T-helper 17 cell (primary cell): ENCODE measurements around the gene ECPAS. TPM values are rescaled to one million over a fixed set of nuclear protein-coding genes. Genes with fewer than 3 reads are reported as not detected.
A peak's percentile ranks its signal among the peaks of the same experiment; 100 is the strongest.
"Not testable (repeated sequence)": the region's sequence is repeated elsewhere in the genome, so short reads cannot be mapped to it uniquely, and the experiment has no call there.

ENCODE experiments used
- ATAC-seq: fragments of 150-1000 bp; cut with Tn5 transposase; 2 replicates; pipeline ENCODE4 v1.10.0; 2021; ENCODE audit warnings: mild to moderate bottlenecking, moderate library complexity
- DNase-seq, 3 donors: peaks; one replicate each; pipeline versions ENCODE4 v3.0.0 to v3.0.0-alpha.2; 2020 to 2021
- H3K9me3 ChIP-seq: one replicate; pipeline ENCODE4 v1.7.0; 2013; ENCODE audit warnings: low read length, mild to moderate bottlenecking; ENCODE audit not compliant: control insufficient read depth, poor library complexity, severe bottlenecking
- H3K27ac Mint-ChIP-seq: one replicate; pipeline ENCODE4 v1.8.0; 2022; ENCODE audit warnings: mild to moderate bottlenecking, moderate library complexity, mixed read lengths
- H3K27me3 Mint-ChIP-seq: one replicate; pipeline ENCODE4 v1.8.0; 2022; ENCODE audit warnings: mixed read lengths
- H3K36me3 Mint-ChIP-seq: one replicate; pipeline ENCODE4 v1.8.0; 2022; ENCODE audit warnings: low read depth, mixed read lengths
- H3K4me1 Mint-ChIP-seq: one replicate; pipeline ENCODE4 v1.8.0; 2022; ENCODE audit warnings: mild to moderate bottlenecking, mixed read lengths
- H3K4me3 Mint-ChIP-seq: one replicate; pipeline ENCODE4 v1.8.0; 2022; ENCODE audit warnings: mild to moderate bottlenecking, moderate library complexity, mixed read lengths
- total RNA-seq, 4 donors: library from RNA in 2 of 4; stranded (reverse) in 2 of 4; gene quantifications; one replicate each; pipeline ENCODE4 v1.2.3 and lab custom pipeline; 2022 to 2026

The ECPAS gene
- 10 to 100 TPM; 56.8 to 65.9 TPM for total RNA-seq
- total RNA-seq (lab: John Stamatoyannopoulos, UW): 148 to 288 reads per million in 2 donors

GRCh38 chr9:111483858-111484571 lies at the start of gene ECPAS:
TSS of gene ECPAS (minus strand) at chr9:111484383. CDS start at chr9:111472918, 11,465 bp downstream.
- no peaks in the 10 kb centered on the region for H3K9me3 ChIP-seq
- H3K27ac Mint-ChIP-seq: peak within 1 kb of the TSS; percentile 86
- H3K27me3 Mint-ChIP-seq: peaks cover 8% of the 10 kb centered on the region
- H3K4me1 Mint-ChIP-seq: peaks cover 22% of the 10 kb centered on the region
- ATAC-seq (peak; percentile 67), DNase-seq (peak; percentile 40 to 54 (median 53))
- H3K4me3 Mint-ChIP-seq: peak within 1 kb of the TSS; percentile 88
- no peaks in the 10 kb centered on the region for H3K36me3 Mint-ChIP-seq

GRCh38 chr9:111533099-111533790 lies 49.1 kb upstream of the ECPAS start:
- H3K4me1 Mint-ChIP-seq: no peaks in the 10 kb centered on the region
- peaks cover 10% of the 10 kb centered on the region for H3K9me3 ChIP-seq
- no peaks in the 10 kb centered on the region for H3K27me3 Mint-ChIP-seq
- DNase-seq: no peak
- no peak for ATAC-seq
- peaks cover 8% of the 10 kb centered on the region for H3K36me3 Mint-ChIP-seq
- H3K27ac Mint-ChIP-seq: no peak overlapping the region
- no peak overlapping the region for H3K4me3 Mint-ChIP-seq

GRCh38 chr9:111531716-111532115 lies 47.5 kb upstream of the ECPAS start:
- no peaks in the 10 kb centered on the region for H3K27me3 Mint-ChIP-seq
- ATAC-seq (no peak), DNase-seq (no peak)
- H3K27ac Mint-ChIP-seq: no peak overlapping the region
- H3K36me3 Mint-ChIP-seq: peaks cover 11% of the 10 kb centered on the region
- peaks cover 4% of the 10 kb centered on the region for H3K9me3 ChIP-seq
- H3K4me1 Mint-ChIP-seq: peaks cover 3% of the 10 kb centered on the region
- H3K4me3 Mint-ChIP-seq: no peak overlapping the region

GRCh38 chr9:111529787-111530186 lies 45.6 kb upstream of the ECPAS start:
- DNase-seq: no peak
- Mint-ChIP-seq H3K36me3 (peaks cover 14% of the 10 kb centered on the region), H3K27ac (no peak overlapping the region)

GRCh38 chr9:111527347-111527746 lies 43.2 kb upstream of the ECPAS start:
- Mint-ChIP-seq H3K4me1 (peaks cover 23% of the 10 kb centered on the region), H3K4me3 (no peak overlapping the region), H3K27me3 (peaks cover 8% of the 10 kb centered on the region), H3K27ac (peak overlapping the region; percentile 42), H3K36me3 (peaks cover 10% of the 10 kb centered on the region)
- H3K9me3 ChIP-seq: no peaks in the 10 kb centered on the region
- ATAC-seq (no peak), DNase-seq (no peak)

More at GRCh38 chr9:111529787-111530186, 45.6 kb upstream of the ECPAS start:
- Mint-ChIP-seq H3K4me3 (no peak overlapping the region), H3K27me3 (peaks cover 8% of the 10 kb centered on the region), H3K4me1 (peaks cover 17% of the 10 kb centered on the region)
- H3K9me3 ChIP-seq: peaks cover 4% of the 10 kb centered on the region
- no peak for ATAC-seq

GRCh38 chr9:111525056-111525977 lies 41.1 kb upstream of the ECPAS start, which contains the start of gene ZNF483:
TSS of gene ZNF483 (plus strand) at chr9:111525179. CDS start at chr9:111527396, 2,217 bp downstream.
- peak; percentile 50 to 66 (median 64) for DNase-seq
- ATAC-seq: peak; percentile 95
- no peaks in the 10 kb centered on the region for H3K9me3 ChIP-seq
- Mint-ChIP-seq H3K4me1 (peaks cover 23% of the 10 kb centered on the region), H3K27ac (peak within 1 kb of the TSS; percentile 97), H3K27me3 (peaks cover 8% of the 10 kb centered on the region), H3K36me3 (peaks cover 10% of the 10 kb centered on the region), H3K4me3 (peak within 1 kb of the TSS; percentile 94)

GRCh38 chr9:111524731-111525055 lies 40.5 kb upstream of the ECPAS start:
- peak overlapping the region; percentile 94 for H3K4me3 Mint-ChIP-seq
- peak overlapping the region; percentile 97 for H3K27ac Mint-ChIP-seq
- no peaks in the 10 kb centered on the region for H3K9me3 ChIP-seq
- peaks cover 23% of the 10 kb centered on the region for H3K4me1 Mint-ChIP-seq
- H3K27me3 Mint-ChIP-seq: peaks cover 14% of the 10 kb centered on the region
- H3K36me3 Mint-ChIP-seq: peaks cover 13% of the 10 kb centered on the region
- ATAC-seq (no peak), DNase-seq (no peak)

GRCh38 chr9:111516061-111516465 lies 31.9 kb upstream of the ECPAS start:
- H3K36me3 Mint-ChIP-seq: peaks cover 6% of the 10 kb centered on the region
- no peak overlapping the region for H3K27ac Mint-ChIP-seq
- no peaks in the 10 kb centered on the region for H3K9me3 ChIP-seq
- H3K4me1 Mint-ChIP-seq: peaks cover 6% of the 10 kb centered on the region
- peaks cover 9% of the 10 kb centered on the region for H3K27me3 Mint-ChIP-seq
- DNase-seq (no peak), ATAC-seq (no peak)
- no peak overlapping the region for H3K4me3 Mint-ChIP-seq

- H3K4me1 Mint-ChIP-seq: peaks cover 6% of the 10 kb centered on the region
- DNase-seq (no peak), ATAC-seq (no peak)
- no peaks in the 10 kb centered on the region for H3K9me3 ChIP-seq
- no peak overlapping the region for H3K4me3 Mint-ChIP-seq
- H3K36me3 Mint-ChIP-seq: peaks cover 3% of the 10 kb centered on the region
- H3K27ac Mint-ChIP-seq: no peak overlapping the region
- H3K27me3 Mint-ChIP-seq: peaks cover 5% of the 10 kb centered on the region
Measured at GRCh38 chr9:111514967-111515366, 30.8 kb upstream of the ECPAS start.

- H3K27ac Mint-ChIP-seq, DNase-seq, H3K9me3 ChIP-seq, H3K4me1 Mint-ChIP-seq, H3K36me3 Mint-ChIP-seq, H3K27me3 Mint-ChIP-seq, H3K4me3 Mint-ChIP-seq, ATAC-seq: not testable (repeated sequence)
Measured at GRCh38 chr9:111511581-111511980, 27.4 kb upstream of the ECPAS start.

- ATAC-seq (no peak), DNase-seq (no peak)
- H3K36me3 Mint-ChIP-seq: no peaks in the 10 kb centered on the region
- H3K27me3 Mint-ChIP-seq: peaks cover 18% of the 10 kb centered on the region
- H3K27ac Mint-ChIP-seq: no peak overlapping the region
- H3K4me3 Mint-ChIP-seq: no peak overlapping the region
- no peaks in the 10 kb centered on the region for H3K4me1 Mint-ChIP-seq
- H3K9me3 ChIP-seq: no peaks in the 10 kb centered on the region
Measured at GRCh38 chr9:111502506-111502905, 18.3 kb upstream of the ECPAS start.

GRCh38 chr9:111501648-111502047 lies 17.5 kb upstream of the ECPAS start:
- no peaks in the 10 kb centered on the region for H3K9me3 ChIP-seq
- H3K27me3 Mint-ChIP-seq: peaks cover 18% of the 10 kb centered on the region
- DNase-seq (no peak), ATAC-seq (no peak)
- H3K4me1 Mint-ChIP-seq: no peaks in the 10 kb centered on the region
- no peak overlapping the region for H3K4me3 Mint-ChIP-seq
- H3K27ac Mint-ChIP-seq: no peak overlapping the region
- no peaks in the 10 kb centered on the region for H3K36me3 Mint-ChIP-seq
